HG03378 (cell line): ENCODE data around the gene BCAT1.
"Not testable (repeated sequence)": the region's sequence is repeated elsewhere in the genome, so short reads cannot be mapped to it uniquely, and the experiment has no call there.

Experiments used
- ATAC-seq: cut with Tn5 transposase; IDR thresholded peaks from one replicate; pipeline ENCODE4 v1.9.1; 2021; ENCODE audit warnings: mild to moderate bottlenecking, moderate library complexity; ENCODE audit not compliant: unreplicated experiment

The BCAT1 gene

GRCh38 chr12:24820872-24821271 is 128.0 kb downstream of the BCAT1 start:
- no peak for ATAC-seq

GRCh38 chr12:24818351-24818750 is 130.6 kb downstream of the BCAT1 start:
- no peak for ATAC-seq

- ATAC-seq = peak; percentile 30
These were observed 133.8 kb downstream of the BCAT1 start for GRCh38 chr12:24815114-24815423.

- peak; percentile 93 for ATAC-seq
These were observed 134.4 kb downstream of the BCAT1 start for GRCh38 chr12:24814379-24815113.

- ATAC-seq = no peak
These were observed 138.5 kb downstream of the BCAT1 start for GRCh38 chr12:24810378-24810777.

DNA sequence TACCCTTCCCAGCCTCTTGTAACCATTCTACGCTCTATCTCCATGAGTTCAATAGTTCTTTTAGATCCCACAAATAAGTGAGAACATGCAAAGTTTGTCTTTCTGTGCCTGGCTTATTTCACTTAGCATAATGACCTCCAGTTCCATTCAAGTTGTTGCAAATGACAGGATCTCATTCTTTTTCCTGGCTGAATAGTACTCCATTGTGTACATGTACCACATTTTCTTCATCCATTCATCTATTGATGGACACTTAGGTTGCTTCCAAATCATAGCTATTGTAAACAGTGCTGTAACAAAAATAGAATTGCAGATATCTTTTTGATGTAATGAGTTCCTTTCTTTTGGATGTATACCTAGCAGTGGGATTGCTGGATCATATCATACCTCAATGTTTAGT is 139.6 kb downstream of the BCAT1 start:
- not testable (repeated sequence) for ATAC-seq

- no peak for ATAC-seq
These were observed 140.2 kb downstream of the BCAT1 start for GRCh38 chr12:24808651-24809050.

GRCh38 chr12:24806386-24806785 is 142.5 kb downstream of the BCAT1 start:
- no peak for ATAC-seq

GRCh38 chr12:24803430-24804245 is 145.3 kb downstream of the BCAT1 start:
- ATAC-seq = no peak

DNA sequence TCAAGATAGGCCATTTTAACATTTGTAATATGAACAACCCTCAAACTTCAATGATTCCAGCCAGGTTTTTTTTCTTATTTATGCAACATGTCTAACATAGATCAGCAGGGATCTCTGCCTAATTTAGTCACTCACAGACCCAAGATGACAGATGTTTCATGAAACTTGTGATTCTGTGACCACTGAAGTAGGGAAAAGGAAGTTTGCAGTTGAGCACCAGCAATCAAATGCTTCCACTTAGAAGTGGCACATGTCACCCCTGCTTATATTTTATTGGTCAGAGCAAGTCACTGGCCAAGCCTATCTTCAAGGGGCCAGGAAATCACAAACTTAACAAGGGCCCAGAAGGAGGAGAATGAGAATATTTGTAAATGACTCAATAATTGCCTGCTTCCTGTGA is 150.6 kb downstream of the BCAT1 start:
- peak; percentile 86 for ATAC-seq

- ATAC-seq = no peak
These were observed 151.0 kb downstream of the BCAT1 start for GRCh38 chr12:24797901-24798300.

GRCh38 chr12:24796876-24797275 is 152.0 kb downstream of the BCAT1 start:
- no peak for ATAC-seq

DNA sequence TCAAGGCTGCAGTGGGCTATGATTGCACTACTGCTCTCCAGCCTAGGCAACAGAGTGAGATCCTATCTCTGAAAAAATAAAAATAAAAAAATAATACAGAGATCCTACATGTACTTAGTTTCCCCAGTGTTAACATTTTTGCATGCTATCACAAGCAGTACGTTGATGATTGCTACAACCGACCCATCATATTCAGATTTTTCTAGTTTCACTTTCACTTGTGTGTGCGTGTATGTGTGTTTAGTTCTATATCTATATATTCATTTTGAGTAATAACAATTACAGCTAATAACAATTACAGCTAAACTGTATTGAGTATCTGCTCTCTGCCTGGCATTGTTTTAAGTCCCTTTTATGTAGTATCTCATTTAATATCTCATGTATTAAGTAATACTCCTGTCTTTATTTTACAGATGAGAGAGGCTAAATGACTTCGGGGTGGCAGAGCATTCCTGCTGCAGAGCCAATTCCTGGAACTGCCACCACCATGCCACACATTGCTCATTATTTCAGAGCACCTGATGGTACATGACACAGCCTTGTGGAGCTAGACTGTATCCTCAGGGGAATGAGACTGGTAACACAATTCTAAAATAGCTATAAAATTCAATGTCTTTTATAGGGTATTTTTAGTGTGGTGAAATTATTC is 153.1 kb downstream of the BCAT1 start:
- peak; percentile 45 for ATAC-seq

- no peak for ATAC-seq
These were observed 157.3 kb downstream of the BCAT1 start for GRCh38 chr12:24791622-24792021.

DNA sequence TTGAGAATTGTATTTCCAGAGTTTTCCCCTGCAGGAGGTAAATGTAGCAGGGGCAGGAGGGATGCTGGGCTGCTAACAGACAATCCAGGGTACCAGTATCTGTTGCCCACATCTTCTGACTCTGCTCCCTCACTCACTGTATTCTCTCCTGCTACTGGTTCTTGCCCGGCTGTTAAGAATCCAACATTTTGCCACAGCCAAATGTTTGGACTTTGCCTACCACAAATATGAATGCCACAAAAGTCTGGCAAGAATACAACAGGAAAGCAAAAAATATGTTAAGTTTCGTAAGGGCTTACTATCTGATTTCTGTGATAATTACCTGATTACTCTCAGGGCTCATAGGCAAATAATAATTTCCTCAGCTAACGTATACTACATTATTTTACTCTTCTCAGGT is 160.0 kb downstream of the BCAT1 start:
- no peak for ATAC-seq

GRCh38 chr12:24780697-24781368 is 168.1 kb downstream of the BCAT1 start:
- ATAC-seq = no peak

- peak; percentile 89 for ATAC-seq
These were observed 170.2 kb downstream of the BCAT1 start for GRCh38 chr12:24778486-24779304.

DNA sequence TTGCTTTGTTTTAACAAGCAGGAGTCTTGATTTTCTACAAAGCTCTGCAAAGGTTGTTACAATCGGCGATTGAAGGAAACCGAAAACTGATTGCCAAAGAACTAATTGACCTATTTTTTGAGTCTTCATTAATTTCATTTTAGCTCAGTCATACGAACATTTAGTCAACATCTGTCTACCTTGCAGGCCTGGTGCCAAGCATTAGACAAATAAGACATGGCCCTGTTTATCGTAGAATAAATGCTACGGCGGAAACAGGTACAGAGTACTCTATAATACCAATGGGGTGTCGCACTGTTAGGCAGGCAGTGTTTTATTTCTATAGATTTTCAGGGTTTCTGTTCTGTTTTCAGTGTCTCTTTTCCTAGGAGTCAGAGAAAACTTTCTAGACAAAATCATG is 171.5 kb downstream of the BCAT1 start:
- no peak for ATAC-seq

GRCh38 chr12:24776861-24777260 is 172.0 kb downstream of the BCAT1 start:
- ATAC-seq = no peak

- no peak for ATAC-seq
These were observed 173.8 kb downstream of the BCAT1 start for GRCh38 chr12:24775073-24775472.

DNA sequence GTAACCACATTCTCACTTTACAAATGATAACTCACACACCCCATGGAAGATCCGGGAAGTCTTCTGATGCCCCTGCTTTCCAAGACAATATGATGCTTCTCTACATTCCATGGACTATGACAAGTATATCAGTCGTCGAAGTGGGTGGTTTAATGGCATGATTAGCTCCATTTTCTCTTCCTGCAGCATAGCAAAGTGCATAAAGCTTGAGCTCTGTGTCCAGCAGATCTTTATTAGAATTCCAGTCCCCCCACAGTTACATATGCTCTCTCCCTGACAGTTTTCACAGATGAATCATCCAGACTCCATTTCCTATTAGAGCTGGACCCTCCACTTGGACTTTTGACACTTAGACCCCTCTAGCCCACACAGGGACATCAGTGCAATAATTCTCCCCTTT is 174.9 kb downstream of the BCAT1 start:
- no peak for ATAC-seq
